Heart left ventricle (tissue), 16 donors: ENCODE measurements around the gene TFB1M. TPM values are rescaled to one million over a fixed set of nuclear protein-coding genes. Genes with fewer than 3 reads are reported as not detected.

Experiments
- ATAC-seq, 4 donors: fragments of 200-7000 bp; cut with Tn5 transposase; one replicate each; pipeline ENCODE4 v1.9.1; 2020 to 2022; ENCODE audit warnings: moderate library complexity in 4 of 4, mild to moderate bottlenecking in 3 of 4, moderate number of reproducible peaks in 1 of 4
- DNase-seq, 5 donors: peaks; one replicate each; pipeline ENCODE4 v3.0.0-alpha.2; 2020
- H3K27ac ChIP-seq, 12 donors: fragments of 200-600 bp; sonication (generic) in 4 of 12; one replicate each; pipeline versions ENCODE4 v1.5.0 to v1.8.0; 2016 to 2022; ENCODE audit warnings: mild to moderate bottlenecking in 2 of 12
- H3K27me3 ChIP-seq, 9 donors: fragments of 200-600 bp; sonication (generic) in 2 of 9; one replicate each; pipeline versions ENCODE4 v1.5.1 to v1.8.0; 2016 to 2022; ENCODE audit warnings: mild to moderate bottlenecking in 3 of 9
- H3K36me3 ChIP-seq, 9 donors: fragments of 200-600 bp; sonication (generic) in 2 of 9; one replicate each; pipeline versions ENCODE4 v1.5.0 to v1.8.0; 2018 to 2022; ENCODE audit warnings: mild to moderate bottlenecking in 2 of 9
- H3K4me1 ChIP-seq, 12 donors: fragments of 200-600 bp; sonication (generic) in 4 of 12; one replicate each; pipeline versions ENCODE4 v1.5.0 to v1.8.0; 2016 to 2022; ENCODE audit warnings: mild to moderate bottlenecking in 3 of 12
- H3K4me3 ChIP-seq, 12 donors: fragments of 200-600 bp; sonication (generic) in 4 of 12; one replicate each; pipeline versions ENCODE4 v1.5.0 to v1.8.0; 2017 to 2022; ENCODE audit warnings: mild to moderate bottlenecking in 9 of 12, moderate library complexity in 4 of 12
- H3K9me3 ChIP-seq, 12 donors: fragments of 200-600 bp; sonication (generic) in 4 of 12; one replicate each; pipeline versions ENCODE4 v1.5.0 to v1.8.0; 2016 to 2022; ENCODE audit warnings: mild to moderate bottlenecking in 1 of 12
- CTCF ChIP-seq, 12 donors: fragments of 200-600 bp; sonication (generic) in 4 of 12; IDR thresholded peaks; one replicate each; pipeline versions ENCODE4 v1.5.0 to v1.8.0; 2018 to 2022; ENCODE audit warnings: antibody characterized with exemption in 12 of 12, mild to moderate bottlenecking in 5 of 12
- POLR2A ChIP-seq, 2 donors: fragments of 450-650 bp; IDR thresholded peaks; one replicate each; pipeline ENCODE4 v1.6.1; 2017; ENCODE audit warnings: antibody characterized with exemption in 2 of 2, mild to moderate bottlenecking in 2 of 2, moderate library complexity in 2 of 2
- WGBS, 4 donors: extraction: QIAGEN DNeasy Blood & Tissue Kit in 2 of 4; methylation state at CpG; one replicate each; pipeline versions ENCODE4 v1.1.5 to v1.1.7; 2013 to 2018; 5-methylcytosine and 5-hydroxymethylcytosine counted together
- intact Hi-C, 10 donors: fragments of 100-400 bp; cut with DNase I; formaldehyde crosslinking; loops; one replicate each; pipeline versions ENCODE4 v1.11.1 to v1.14.2; 2022
- polyA plus RNA-seq, 2 donors: library from polyadenylated mRNA; stranded (reverse); fragments of 200-250 nt; gene quantifications; one replicate each; pipeline ENCODE4 v1.2.3, GENCODE V29; 2013
- total RNA-seq, 9 donors: library from RNA; depleted of rRNA in 2 of 9; stranded (reverse); fragments of >200 nt in 2 of 9; fragmentation: NEBNext Ultra II Directional in 3 of 9; extraction: Animal tissue kit (Norgen Biotek cat#: 25700) in 3 of 9; gene quantifications; one replicate each; pipeline versions ENCODE4 v1.1.0 to v1.2.4, GENCODE V29; 2016 to 2023
- donor health status: ischemic (EF 13 %, LVEDD 7.1; RV severe dilation, severe dysfunction).
- donor health status: healthy with polysubstance abuse.
- donor health status: DM: no; HTN: yes; CAD: no.
- donor health status: DM: no; HTN: no; CAD: no.
- donor health status: ischemic (EF 25% LVEDD 6.9; RV normal size, moderate dysfunction).
- donor health status: ischemic (EF 25% LVEDD 5.7; RV mildly dilated, moderate dysfunction).
- donor health status: healthy.
- donor health status: DM: yes; HTN: yes; CAD: no.
- donor health status: ischemic (EF 35%, LVEDD 5.7; RV mildly dilated, moderate dysfunction).
- donor health status: nonischemic (EF 11% LVEDD 7.7; RV severe dilation, severe dysfunction).
- donor health status: DM: yes; HTN: yes; CAD: no.
- donor health status: PGD.
- donor health status: ischemic (EF 29% LVEDD 5.4; RV normal size, mild dysfunction).
- donor health status: nonischemic (EF 23%, LVEDD 6.1; RV moderate dilation, normal function).

The TFB1M gene
- total and polyA plus RNA-seq, 11 donors: 11.4 to 24.5 (median 17.6) TPM

GRCh38 chr6:155297669-155298068 lies 16.6 kb downstream of the TFB1M start:
- Histone ChIP-seq H3K4me1 (no peaks in the 10 kb centered on the region), H3K27ac (no peak overlapping the region), H3K36me3 (peaks cover 0 to 74% (median 43%) of the 10 kb centered on the region in 9 donors), H3K27me3 (no peaks in the 10 kb centered on the region), H3K4me3 (no peak overlapping the region), H3K9me3 (no peaks in the 10 kb centered on the region)
- intact Hi-C loops: no loop called here
- ATAC-seq: no peak
- WGBS, 4 donors: 90 to 94% (median 92%) methylated on average over 3 of the region's 3 CpGs
- TF ChIP-seq POLR2A (IDR thresholded peaks at IDR 0.05) (no peak), CTCF (IDR thresholded peaks at IDR 0.05) (no peak)
- DNase-seq: no peak

- Histone ChIP-seq H3K27me3 (no peaks in the 10 kb centered on the region), H3K9me3 (no peaks in the 10 kb centered on the region), H3K4me3 (no peak overlapping the region), H3K27ac (no peak overlapping the region), H3K36me3 (peaks cover 0 to 71% (median 48%) of the 10 kb centered on the region in 9 donors), H3K4me1 (peaks cover 0 to 10% (median 0%) of the 10 kb centered on the region in 12 donors)
- intact Hi-C loops: no loop called here
- TF ChIP-seq POLR2A (IDR thresholded peaks at IDR 0.05): no peak
- no peak for TF ChIP-seq CTCF (IDR thresholded peaks at IDR 0.05)
- DNase-seq: no peak
- no peak for ATAC-seq
- WGBS, 4 donors: 71 to 84% (median 78%) methylated on average over 5 of the region's 5 CpGs
Observed at GRCh38 chr6:155292711-155293110, 21.6 kb downstream of the TFB1M start.

- Histone ChIP-seq H3K4me1 (peaks cover 0 to 12% (median 0%) of the 10 kb centered on the region in 12 donors), H3K9me3 (no peaks in the 10 kb centered on the region), H3K4me3 (no peak overlapping the region), H3K27me3 (no peaks in the 10 kb centered on the region), H3K27ac (no peak overlapping the region), H3K36me3 (peaks cover 0 to 63% (median 40%) of the 10 kb centered on the region in 9 donors)
- TF ChIP-seq CTCF (IDR thresholded peaks at IDR 0.05) (no peak), POLR2A (IDR thresholded peaks at IDR 0.05) (no peak)
- intact Hi-C loops: no loop called here
- 75 to 89% (median 85%) methylated on average over 3 of the region's 3 CpGs for WGBS, 4 donors
- DNase-seq: no peak
- ATAC-seq: no peak
Observed at GRCh38 chr6:155291291-155291690, 23.0 kb downstream of the TFB1M start.

- Histone ChIP-seq H3K27ac (no peak overlapping the region), H3K4me3 (no peak overlapping the region), H3K27me3 (no peaks in the 10 kb centered on the region), H3K9me3 (no peaks in the 10 kb centered on the region), H3K4me1 (peaks cover 0 to 12% (median 0%) of the 10 kb centered on the region in 12 donors), H3K36me3 (peaks cover 0 to 62% (median 36%) of the 10 kb centered on the region in 9 donors)
- 96 to 98% (median 97%) methylated on average over 5 of the region's 5 CpGs for WGBS, 4 donors
- intact Hi-C loops: no loop called here
- TF ChIP-seq CTCF (IDR thresholded peaks at IDR 0.05) (no peak), POLR2A (IDR thresholded peaks at IDR 0.05) (no peak)
- DNase-seq: no peak
- no peak for ATAC-seq
Observed at GRCh38 chr6:155290491-155290890, 23.8 kb downstream of the TFB1M start.
